ENCODE measurements around the gene MLF2. TPM values are rescaled to one million over a fixed set of nuclear protein-coding genes. Genes with fewer than 3 reads are reported as not detected.

MLF2 gene
- total and polyA plus RNA-seq, 9 of the 15 experiments (the other 6 are each of a cell fraction or from before 2014, with no cell fraction given): 11.4 to 190 (median 139) TPM

GRCh38 chr12:6735448-6736191 is 17.3 kb downstream of the MLF2 start (continued):
- TF ChIP-seq PRDM10 (IDR thresholded peaks at IDR 0.05; ENCODE audit: partially characterized antibody): no peak
- TF ChIP-seq MAFF (IDR thresholded peaks at IDR 0.05; ENCODE audit: low read length): peak; percentile 37; the same call in 1 of the 2 replicates
- peak; percentile 45; the same call in 1 of the 2 replicates for TF ChIP-seq SMC3 (conservative IDR thresholded peaks at IDR 0.05; ENCODE audit: insufficient read depth, low read depth, low read length)
- TF ChIP-seq CTCF (IDR thresholded peaks at IDR 0.05 in 2 of 3, conservative IDR thresholded peaks at IDR 0.05 in 1 of 3; ENCODE audit: insufficient read depth in 2 of 3, low read depth in 1 of 3, low read length in 3 of 3): peak; percentile 70 to 76 (median 73)
- TF ChIP-seq ETV5 (CRISPR knock-in tag; IDR thresholded peaks at IDR 0.05; ENCODE audit: low read depth): no peak
- no peak for TF ChIP-seq CREB3 (tag; conservative IDR thresholded peaks at IDR 0.05; ENCODE audit: low read depth)
- 0 out of 2 replicates have a peak, but pooled peaks have one; percentile 4 for TF ChIP-seq PKNOX1 (IDR thresholded peaks at IDR 0.05)
- TF ChIP-seq FIP1L1 (IDR thresholded peaks at IDR 0.05; ENCODE audit: low read depth, low read length, poor library complexity, severe bottlenecking): no peak
- TF ChIP-seq FOS (IDR thresholded peaks at IDR 0.05; ENCODE audit: extremely low read depth, insufficient read length): no peak
- 0 out of 2 replicates have a peak, but pooled peaks have one; percentile 33 for TF ChIP-seq DNMT1 (IDR thresholded peaks at IDR 0.05)
- peak; percentile 75 for TF ChIP-seq MAFG (tag; conservative IDR thresholded peaks at IDR 0.05)
- TF ChIP-seq BRD9 (IDR thresholded peaks at IDR 0.05; ENCODE audit: low read depth, partially characterized antibody): peak; percentile 30
- TF ChIP-seq ZNF592 (IDR thresholded peaks at IDR 0.05): peak; percentile 39; the same call in 1 of the 2 replicates
- no peak for TF ChIP-seq NCOR1 (IDR thresholded peaks at IDR 0.05)

Data from K562 (cell line).